ENCODE results near the gene CD96. TPM values are rescaled to one million over a fixed set of nuclear protein-coding genes. Genes with fewer than 3 reads are reported as not detected.
"Not testable (repeated sequence)": the region's sequence is repeated elsewhere in the genome, so short reads cannot be mapped to it uniquely, and the experiment has no call there.

CD96 gene
- total RNA-seq, 2 experiments from 2014 or later: not detected

DNA sequence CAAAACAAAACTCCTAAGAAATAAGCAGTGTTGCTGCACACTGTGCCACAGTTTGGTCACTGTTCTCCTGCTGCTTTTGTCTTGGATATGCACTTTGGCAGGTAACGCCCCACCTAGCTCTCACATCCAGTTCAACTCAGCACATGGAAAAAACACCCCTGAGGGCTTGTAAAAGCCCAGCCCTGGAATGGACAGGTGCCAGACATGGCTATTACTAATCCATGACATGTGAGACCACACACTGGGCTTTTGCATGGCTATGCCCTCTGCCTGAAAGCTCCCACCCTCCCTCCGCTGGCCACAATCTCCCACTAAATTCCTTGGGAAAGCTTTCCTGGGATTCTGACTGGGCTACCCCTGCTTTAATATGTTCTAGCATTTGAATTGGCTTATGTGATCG is 77.8 kb downstream of the CD96 start:
- POLR2A ChIA-PET: no interaction called here

GRCh38 chr3:111621535-111621934 is 79.5 kb downstream of the CD96 start:
- no peaks in the 10 kb centered on the region for H3K4me1 ChIP-seq (ENCODE audit: insufficient read depth, low read length, poor library complexity, severe bottlenecking)
- BruUV-seq (replicated peaks): no TSS peak
- H3K4me2 ChIP-seq (ENCODE audit: low read length): no peak overlapping the region
- H4K20me1 ChIP-seq (ENCODE audit: insufficient read depth, low read length): no peaks in the 10 kb centered on the region
- ChIA-PET CTCF (ENCODE audit: unreplicated experiment) (no interaction called here), POLR2A (no interaction called here)
- H3K27ac ChIP-seq (ENCODE audit: low read depth, low read length, poor library complexity, severe bottlenecking): no peak overlapping the region
- no peaks in the 10 kb centered on the region for H3K9me3 ChIP-seq (ENCODE audit: low read length)
- DNase-seq (ENCODE audit: low spot score): peak; percentile 7
- no peaks in the 10 kb centered on the region for H3K79me2 ChIP-seq (ENCODE audit: insufficient read depth, low read depth, low read length)
- intact Hi-C loops (cut with micrococcal nuclease; ENCODE audit: unreplicated experiment): no loop called here
- H3K4me3 ChIP-seq (ENCODE audit: low read depth, low read length, poor library complexity, severe bottlenecking): no peak overlapping the region
- H3K36me3 ChIP-seq (ENCODE audit: insufficient read depth, low read length): no peaks in the 10 kb centered on the region
- TF ChIP-seq, protein P1, sequence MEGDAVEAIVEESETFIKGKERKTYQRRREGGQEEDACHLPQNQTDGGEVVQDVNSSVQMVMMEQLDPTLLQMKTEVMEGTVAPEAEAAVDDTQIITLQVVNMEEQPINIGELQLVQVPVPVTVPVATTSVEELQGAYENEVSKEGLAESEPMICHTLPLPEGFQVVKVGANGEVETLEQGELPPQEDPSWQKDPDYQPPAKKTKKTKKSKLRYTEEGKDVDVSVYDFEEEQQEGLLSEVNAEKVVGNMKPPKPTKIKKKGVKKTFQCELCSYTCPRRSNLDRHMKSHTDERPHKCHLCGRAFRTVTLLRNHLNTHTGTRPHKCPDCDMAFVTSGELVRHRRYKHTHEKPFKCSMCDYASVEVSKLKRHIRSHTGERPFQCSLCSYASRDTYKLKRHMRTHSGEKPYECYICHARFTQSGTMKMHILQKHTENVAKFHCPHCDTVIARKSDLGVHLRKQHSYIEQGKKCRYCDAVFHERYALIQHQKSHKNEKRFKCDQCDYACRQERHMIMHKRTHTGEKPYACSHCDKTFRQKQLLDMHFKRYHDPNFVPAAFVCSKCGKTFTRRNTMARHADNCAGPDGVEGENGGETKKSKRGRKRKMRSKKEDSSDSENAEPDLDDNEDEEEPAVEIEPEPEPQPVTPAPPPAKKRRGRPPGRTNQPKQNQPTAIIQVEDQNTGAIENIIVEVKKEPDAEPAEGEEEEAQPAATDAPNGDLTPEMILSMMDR (conservative IDR thresholded peaks at IDR 0.05; ENCODE audit: low read length): peak; percentile 68
- no peak for TF ChIP-seq EZH2phosphoT487 (IDR thresholded peaks at IDR 0.05; ENCODE audit: borderline replicate concordance, low read depth, low read length)
- no peak overlapping the region for H2AFZ ChIP-seq (ENCODE audit: low read length)
- no peaks in the 10 kb centered on the region for H3K9me2 ChIP-seq (ENCODE audit: insufficient read depth, low read length)

More for the DNA sequence above, 77.8 kb downstream of the CD96 start:
- no peaks in the 10 kb centered on the region for H3K9me2 ChIP-seq (ENCODE audit: insufficient read depth, low read length)
- H3K27ac ChIP-seq (ENCODE audit: low read depth, low read length, poor library complexity, severe bottlenecking): no peak overlapping the region
- intact Hi-C loops (cut with micrococcal nuclease; ENCODE audit: unreplicated experiment): no loop called here
- no peaks in the 10 kb centered on the region for H4K20me1 ChIP-seq (ENCODE audit: insufficient read depth, low read length)
- no peaks in the 10 kb centered on the region for H3K79me2 ChIP-seq (ENCODE audit: insufficient read depth, low read depth, low read length)
- H3K4me3 ChIP-seq (ENCODE audit: low read depth, low read length, poor library complexity, severe bottlenecking): no peak overlapping the region
- no peak overlapping the region for H3K4me2 ChIP-seq (ENCODE audit: low read length)
- BruUV-seq (replicated peaks): no TSS peak
- H3K4me1 ChIP-seq (ENCODE audit: insufficient read depth, low read length, poor library complexity, severe bottlenecking): no peaks in the 10 kb centered on the region
- no peaks in the 10 kb centered on the region for H3K36me3 ChIP-seq (ENCODE audit: insufficient read depth, low read length)
- no peak overlapping the region for H2AFZ ChIP-seq (ENCODE audit: low read length)
- no peak for TF ChIP-seq EZH2phosphoT487 (IDR thresholded peaks at IDR 0.05; ENCODE audit: borderline replicate concordance, low read depth, low read length)
- TF ChIP-seq, protein P1 (conservative IDR thresholded peaks at IDR 0.05; ENCODE audit: low read length): no peak
- no peaks in the 10 kb centered on the region for H3K9me3 ChIP-seq (ENCODE audit: low read length)
- CTCF ChIA-PET (ENCODE audit: unreplicated experiment): no interaction called here
- DNase-seq (ENCODE audit: low spot score): no peak

DNA sequence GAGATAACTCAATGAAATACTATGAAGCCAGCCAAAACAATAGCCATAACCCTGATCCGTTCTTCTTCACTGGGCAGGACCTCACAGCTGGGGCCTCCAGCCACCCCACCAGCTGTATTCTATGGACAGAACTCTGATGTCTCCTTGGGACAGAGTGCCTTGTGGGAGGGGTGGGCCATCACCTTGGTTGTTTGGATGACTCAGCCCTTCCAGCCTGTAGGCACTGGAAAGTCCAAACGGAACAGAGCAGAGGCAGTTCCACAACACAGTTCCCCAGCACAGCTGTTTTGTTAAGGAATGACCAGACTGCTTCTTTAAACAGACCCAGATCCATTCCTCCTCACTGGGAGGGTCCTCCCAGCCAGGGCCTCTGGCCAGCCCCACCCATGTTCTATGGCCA is 85.1 kb downstream of the CD96 start:
- Histone ChIP-seq H3K4me1 (ENCODE audit: insufficient read depth, low read length, poor library complexity, severe bottlenecking) (no peaks in the 10 kb centered on the region), H3K9me2 (ENCODE audit: insufficient read depth, low read length) (no peaks in the 10 kb centered on the region), H3K27ac (ENCODE audit: low read depth, low read length, poor library complexity, severe bottlenecking) (no peak overlapping the region), H3K9me3 (ENCODE audit: low read length) (no peaks in the 10 kb centered on the region), H2AFZ (ENCODE audit: low read length) (no peak overlapping the region), H3K4me2 (ENCODE audit: low read length) (no peak overlapping the region), H4K20me1 (ENCODE audit: insufficient read depth, low read length) (no peaks in the 10 kb centered on the region), H3K4me3 (ENCODE audit: low read depth, low read length, poor library complexity, severe bottlenecking) (no peak overlapping the region), H3K36me3 (ENCODE audit: insufficient read depth, low read length) (no peaks in the 10 kb centered on the region), H3K79me2 (ENCODE audit: insufficient read depth, low read depth, low read length) (no peaks in the 10 kb centered on the region)
- no TSS peak for BruUV-seq (replicated peaks)
- TF ChIP-seq, protein P1 (conservative IDR thresholded peaks at IDR 0.05; ENCODE audit: low read length): no peak
- no peak for TF ChIP-seq EZH2phosphoT487 (IDR thresholded peaks at IDR 0.05; ENCODE audit: borderline replicate concordance, low read depth, low read length)
- POLR2A ChIA-PET: no interaction called here
- CTCF ChIA-PET (ENCODE audit: unreplicated experiment): no interaction called here
- intact Hi-C loops (cut with micrococcal nuclease; ENCODE audit: unreplicated experiment): no loop called here
- no peak for DNase-seq (ENCODE audit: low spot score)

DNA sequence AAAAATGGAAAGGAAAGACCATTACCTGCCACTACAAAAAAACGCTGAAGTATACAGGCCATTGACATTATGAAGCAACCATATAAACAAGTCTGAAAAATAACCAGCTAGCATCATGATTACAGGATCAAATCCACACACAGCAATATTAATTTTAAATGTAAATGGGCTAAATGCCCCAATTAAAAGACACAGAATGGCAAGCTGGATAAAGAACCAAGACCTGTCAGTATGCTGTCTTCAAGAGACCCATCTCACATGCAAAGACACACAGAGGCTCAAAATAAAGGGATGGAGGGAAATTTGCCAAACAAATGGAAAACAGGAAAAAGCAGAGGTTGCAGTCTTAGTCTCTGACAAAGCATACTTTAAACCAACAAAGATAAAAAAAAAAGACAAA is 87.0 kb downstream of the CD96 start:
- H3K4me3 ChIP-seq (ENCODE audit: low read depth, low read length, poor library complexity, severe bottlenecking); H3K27ac ChIP-seq (ENCODE audit: low read depth, low read length, poor library complexity, severe bottlenecking); BruUV-seq (replicated peaks); H3K79me2 ChIP-seq (ENCODE audit: insufficient read depth, low read depth, low read length); H3K9me3 ChIP-seq (ENCODE audit: low read length); DNase-seq (ENCODE audit: low spot score); H2AFZ ChIP-seq (ENCODE audit: low read length); intact Hi-C loops (cut with micrococcal nuclease; ENCODE audit: unreplicated experiment); H4K20me1 ChIP-seq (ENCODE audit: insufficient read depth, low read length); H3K4me2 ChIP-seq (ENCODE audit: low read length); H3K9me2 ChIP-seq (ENCODE audit: insufficient read depth, low read length); H3K4me1 ChIP-seq (ENCODE audit: insufficient read depth, low read length, poor library complexity, severe bottlenecking); H3K36me3 ChIP-seq (ENCODE audit: insufficient read depth, low read length): not testable (repeated sequence)
- POLR2A ChIA-PET: interaction anchor here (0.6 kb wide), 1 partner anchor 1116 kb away, joined by 4 read pairs; no protein-coding TSS in a partner anchor
- CTCF ChIA-PET (ENCODE audit: unreplicated experiment): interaction anchor here (1.0 kb wide), 1 partner anchor 13 kb away, joined by 3 read pairs; no protein-coding TSS in a partner anchor

Data from OCI-LY7 (cell line).